GM12878 (cell line): Measurements from ENCODE around the gene ABCC9. TPM values are rescaled to one million over a fixed set of nuclear protein-coding genes. Genes with fewer than 3 reads are reported as not detected.

ENCODE experiments used
- ATAC-seq: fragments of 200-7000 bp; cut with Tn5 transposase; 3 replicates; pipeline ENCODE4 v1.9.1; 2020; ENCODE audit warnings: mild to moderate bottlenecking, moderate library complexity
- BruUV-seq: library from RNA; stranded (reverse); fragments of 400-500 nt; replicated peaks from 2 replicates; lab custom pipeline; 2021; lab: Mats Ljungman, UMichigan
- CTCF ChIA-PET: fragments of 300-600 bp; sonication (Branson Sonifier 250); formaldehyde crosslinking; extraction: SDS; loops from one replicate; lab custom pipeline; 2021; ENCODE audit warnings: inconsistent platforms; lab: Yijun Ruan, JAX
- POLR2A ChIA-PET: fragments of 350-600 bp; formaldehyde crosslinking; extraction: SDS; loops from one replicate; lab custom pipeline; 2021; ENCODE audit warnings: inconsistent platforms; lab: Charles Lee
- RAD21 ChIA-PET: fragments of 300-600 bp; sonication (Branson Sonifier 250); formaldehyde crosslinking; loops from one replicate; lab custom pipeline; 2023; ENCODE audit warnings: antibody characterized with exemption; ENCODE audit not compliant: unreplicated experiment; lab: Charles Lee
- SMC1A ChIA-PET: fragments of 300-600 bp; sonication (Branson Sonifier 250); formaldehyde crosslinking; loops from one replicate; lab custom pipeline; 2023; ENCODE audit not compliant: unreplicated experiment, uncharacterized antibody; lab: Charles Lee
- DNase-seq: peaks from one replicate; pipeline ENCODE4 v3.0.0-alpha.2; 2011; ENCODE audit warnings: low read depth, low spot score
- FAIRE-seq: peaks from 3 replicates; lab custom pipeline; 2011; peaks lifted over from hg19 to GRCh38; lab: Jason Lieb, UNC
- H2AFZ ChIP-seq: 2 replicates; pipeline ENCODE4 v1.6.0; 2011; ENCODE audit warnings: low read depth, low read length, control low read depth; ENCODE audit not compliant: control insufficient read depth
- H3K27ac ChIP-seq: 2 replicates; pipeline ENCODE4 v1.5.1; 2011; ENCODE audit warnings: control low read depth; ENCODE audit not compliant: control insufficient read depth, insufficient read depth
- H3K27me3 ChIP-seq, 2 experiments: replicated peaks in 1 of 2; 2 replicates each; pipeline versions ENCODE4 v1.6.0 to v1.6.1; 2011; ENCODE audit warnings: low read length in 1 of 2; ENCODE audit not compliant: control insufficient read depth in 2 of 2, insufficient read depth in 2 of 2
- H3K36me3 ChIP-seq, 2 experiments: 2 replicates each; pipeline ENCODE4 v1.5.1; 2011; ENCODE audit warnings: low read length in 1 of 2; ENCODE audit not compliant: control insufficient read depth in 2 of 2, insufficient read depth in 2 of 2
- H3K4me1 ChIP-seq: 2 replicates; pipeline ENCODE4 v1.6.1; 2011; ENCODE audit warnings: mild to moderate bottlenecking, low read length, moderate library complexity, mixed read lengths; ENCODE audit not compliant: control insufficient read depth, insufficient read depth
- H3K4me2 ChIP-seq: 2 replicates; pipeline ENCODE4 v1.6.0; 2011; ENCODE audit warnings: control low read depth; ENCODE audit not compliant: control insufficient read depth, insufficient read depth
- H3K4me3 ChIP-seq: fragments of 200-600 bp; sonication (generic); 2 replicates; pipeline ENCODE4 v1.5.1; 2016
- H3K79me2 ChIP-seq: 2 replicates; pipeline ENCODE4 v1.6.0; 2011; ENCODE audit warnings: low read length; ENCODE audit not compliant: control insufficient read depth, insufficient read depth
- H3K9ac ChIP-seq: 2 replicates; pipeline ENCODE4 v1.8.0; 2011; ENCODE audit warnings: low read length, control low read depth, mixed read lengths; ENCODE audit not compliant: control insufficient read depth, insufficient read depth
- H3K9me3 ChIP-seq: replicated peaks from 3 replicates; pipeline ENCODE4 v1.5.1; 2011; ENCODE audit warnings: mild to moderate bottlenecking, low read length; ENCODE audit not compliant: control insufficient read depth, insufficient read depth
- H4K20me1 ChIP-seq: 2 replicates; pipeline ENCODE4 v1.6.0; 2011; ENCODE audit not compliant: control insufficient read depth, insufficient read depth
- ATF3 ChIP-seq: IDR thresholded peaks from 2 replicates; pipeline ENCODE4 v1.6.1; 2011; ENCODE audit warnings: low read depth, mild to moderate bottlenecking, low read length, moderate library complexity, borderline replicate concordance; ENCODE audit errors: extremely low read depth
- CHD4 ChIP-seq: fragments of 200-600 bp; sonication (generic); IDR thresholded peaks from 2 replicates; pipeline ENCODE4 v1.6.1; 2016; ENCODE audit warnings: mild to moderate bottlenecking
- EED ChIP-seq: sonication (generic); IDR thresholded peaks from 2 replicates; pipeline ENCODE4 v1.6.1; 2016; ENCODE audit warnings: antibody characterized with exemption, low read depth
- EGR1 ChIP-seq, 2 experiments: IDR thresholded peaks; 1 replicate in 1 of 2; 2 replicates in 1 of 2; pipeline ENCODE4 v1.6.1; 2011 to 2012; ENCODE audit warnings: low read depth in 2 of 2, low read length in 2 of 2, borderline replicate concordance in 1 of 2, mild to moderate bottlenecking in 1 of 2, moderate library complexity in 1 of 2
- HDAC2 ChIP-seq: fragments of 200-600 bp; sonication (generic); IDR thresholded peaks from 2 replicates; pipeline ENCODE4 v1.6.1; 2017
- JUNB ChIP-seq: IDR thresholded peaks from 2 replicates; pipeline ENCODE4 v1.6.1; 2016; ENCODE audit warnings: antibody characterized with exemption, mild to moderate bottlenecking
- KDM1A ChIP-seq: fragments of 200-600 bp; sonication (generic); IDR thresholded peaks from 2 replicates; pipeline ENCODE4 v1.6.1; 2016; ENCODE audit warnings: borderline replicate concordance
- MEF2A ChIP-seq: IDR thresholded peaks from 2 replicates; pipeline ENCODE4 v1.6.1; 2011; ENCODE audit warnings: low read depth, mild to moderate bottlenecking, low read length, moderate library complexity; ENCODE audit not compliant: insufficient read depth
- NR2C1 ChIP-seq: fragments of 450-650 bp; IDR thresholded peaks from 2 replicates; pipeline ENCODE4 v1.6.1; 2017; ENCODE audit warnings: antibody characterized with exemption, mild to moderate bottlenecking, moderate library complexity
- NRF1 ChIP-seq: conservative IDR thresholded peaks from 2 replicates; pipeline ENCODE4 v1.6.1; 2011; ENCODE audit warnings: mild to moderate bottlenecking, low read depth, low read length, improper control_type of control experiment
- POLR2AphosphoS5 ChIP-seq: IDR thresholded peaks from 2 replicates; pipeline ENCODE4 v1.6.1; 2011; ENCODE audit warnings: mild to moderate bottlenecking, low read length, inconsistent platforms
- RUNX3 ChIP-seq: IDR thresholded peaks from 2 replicates; pipeline ENCODE4 v1.6.1; 2012; ENCODE audit warnings: low read length, inconsistent platforms
- SMC3 ChIP-seq: IDR thresholded peaks from 2 replicates; pipeline ENCODE4 v1.6.1; 2011; ENCODE audit warnings: low read length, improper control_type of control experiment, borderline replicate concordance
- SUZ12 ChIP-seq: fragments of 200-600 bp; sonication (generic); IDR thresholded peaks from one replicate; pipeline ENCODE4 v1.6.1; 2018; ENCODE audit warnings: antibody characterized with exemption, mild to moderate bottlenecking; ENCODE audit not compliant: unreplicated experiment
- ZNF24 ChIP-seq: fragments of 450-650 bp; IDR thresholded peaks from 2 replicates; pipeline ENCODE4 v1.6.1; 2017; ENCODE audit warnings: antibody characterized with exemption, mild to moderate bottlenecking
- ZZZ3 ChIP-seq: IDR thresholded peaks from 2 replicates; pipeline ENCODE4 v1.6.1; 2011; ENCODE audit warnings: low read depth; ENCODE audit not compliant: control insufficient read depth, insufficient read length
- WGBS: methylation state at CpG from one replicate; pipeline ENCODE4 v1.1.6; 2016; ENCODE audit warnings: low lambda C conversion rate; ENCODE audit not compliant: insufficient replicate concordance, insufficient coverage; ENCODE audit errors: missing lambda C conversion rate; 5-methylcytosine and 5-hydroxymethylcytosine counted together
- in situ Hi-C: fragments of 300-500 bp; cut with MboI; formaldehyde crosslinking; loops from 9 replicates; pipeline ENCODE4 v1.14.3; 2018; ENCODE audit warnings: mixed read lengths
- intact Hi-C: fragments of 100-400 bp; cut with micrococcal nuclease; formaldehyde crosslinking; loops from one replicate; pipeline ENCODE4 v1.14.2; 2022; ENCODE audit not compliant: unreplicated experiment
- polyA plus RNA-seq, 11 experiments: library from polyadenylated mRNA; depleted of rRNA in 4 of 11; unstranded in 6 of 11; stranded (reverse) in 5 of 11; fragments of >200 nt; fragmentation: Nextera tagmentation in 4 of 11; fragmentation: Illumina TruSeq in 1 of 11; extraction: Ambion mirVana in 4 of 11; extraction: Trizol in 1 of 11; gene quantifications; 1 replicate in 1 of 11; 2 replicates in 10 of 11; pipeline versions ENCODE4 v1.2.1 to v1.2.3, GENCODE V29; 2011 to 2016; ENCODE audit warnings: inconsistent platforms in 2 of 11, missing spikeins in 2 of 11, low read depth in 1 of 11
- total RNA-seq, 4 experiments: library from RNA; depleted of rRNA in 3 of 4; stranded (reverse); fragments of >200 nt in 3 of 4; fragmentation: Illumina TruSeq in 1 of 4; extraction: Trizol in 1 of 4; gene quantifications; 2 replicates each; pipeline versions ENCODE4 v1.2.1 to v1.2.3, GENCODE V29; 2013 to 2021

Gene ABCC9
- total and polyA plus RNA-seq, 10 of the 15 experiments (the other 5 are each of a cell fraction or from before 2014, with no cell fraction given), result under 0.01 to 0.10 (median 0.04) TPM; not detected in 2

GRCh38 chr12:21949036-21949435, 7.8 kb upstream of the ABCC9 start:
- TF ChIP-seq ZNF24 (no peak), NRF1 (no peak), KDM1A (no peak), POLR2AphosphoS5 (no peak), EED (no peak), EGR1 (IDR thresholded peaks at IDR 0.05; ENCODE audit: borderline replicate concordance in 1 of 2, low read depth in 2 of 2, low read length in 2 of 2) (no peak), MEF2A (no peak), SMC3 (no peak), NR2C1 (no peak), HDAC2 (no peak), SUZ12 (no peak), JUNB (no peak), ATF3 (no peak), ZZZ3 (no peak), RUNX3 (no peak), CHD4 (no peak)
- BruUV-seq, result no TSS peak
- H3K9ac ChIP-seq, result no peak overlapping the region
- H3K4me1 ChIP-seq, result no peaks in the 10 kb centered on the region
- ChIA-PET RAD21 (no interaction called here), CTCF (no interaction called here), SMC1A (no interaction called here), POLR2A (no interaction called here)
- no peak overlapping the region for H3K4me2 ChIP-seq
- in situ Hi-C loops, result no loop called here
- no peaks in the 10 kb centered on the region for H3K79me2 ChIP-seq
- H3K4me3 ChIP-seq, result no peak overlapping the region
- intact Hi-C loops, result no loop called here
- no peaks in the 10 kb centered on the region for H3K27me3 ChIP-seq
- no peaks in the 10 kb centered on the region for H3K9me3 ChIP-seq
- H3K27ac ChIP-seq, result no peak overlapping the region
- H3K36me3 ChIP-seq, result no peaks in the 10 kb centered on the region
- no peak overlapping the region for H2AFZ ChIP-seq
- FAIRE-seq, result no peak
- DNase-seq, result no peak
- ATAC-seq, result no peak
- WGBS, result 0% methylated on average over 1 of the region's 1 CpG
- no peaks in the 10 kb centered on the region for H4K20me1 ChIP-seq
